ENCODE results near the gene OR51D1. TPM values are rescaled to one million over a fixed set of nuclear protein-coding genes. Genes with fewer than 3 reads are reported as not detected.

The OR51D1 gene, protein sequence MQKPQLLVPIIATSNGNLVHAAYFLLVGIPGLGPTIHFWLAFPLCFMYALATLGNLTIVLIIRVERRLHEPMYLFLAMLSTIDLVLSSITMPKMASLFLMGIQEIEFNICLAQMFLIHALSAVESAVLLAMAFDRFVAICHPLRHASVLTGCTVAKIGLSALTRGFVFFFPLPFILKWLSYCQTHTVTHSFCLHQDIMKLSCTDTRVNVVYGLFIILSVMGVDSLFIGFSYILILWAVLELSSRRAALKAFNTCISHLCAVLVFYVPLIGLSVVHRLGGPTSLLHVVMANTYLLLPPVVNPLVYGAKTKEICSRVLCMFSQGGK
- total RNA-seq (ENCODE audit: low replicate concordance) = not detected in 2 replicates
- long read RNA-seq = 0 reads

DNA sequence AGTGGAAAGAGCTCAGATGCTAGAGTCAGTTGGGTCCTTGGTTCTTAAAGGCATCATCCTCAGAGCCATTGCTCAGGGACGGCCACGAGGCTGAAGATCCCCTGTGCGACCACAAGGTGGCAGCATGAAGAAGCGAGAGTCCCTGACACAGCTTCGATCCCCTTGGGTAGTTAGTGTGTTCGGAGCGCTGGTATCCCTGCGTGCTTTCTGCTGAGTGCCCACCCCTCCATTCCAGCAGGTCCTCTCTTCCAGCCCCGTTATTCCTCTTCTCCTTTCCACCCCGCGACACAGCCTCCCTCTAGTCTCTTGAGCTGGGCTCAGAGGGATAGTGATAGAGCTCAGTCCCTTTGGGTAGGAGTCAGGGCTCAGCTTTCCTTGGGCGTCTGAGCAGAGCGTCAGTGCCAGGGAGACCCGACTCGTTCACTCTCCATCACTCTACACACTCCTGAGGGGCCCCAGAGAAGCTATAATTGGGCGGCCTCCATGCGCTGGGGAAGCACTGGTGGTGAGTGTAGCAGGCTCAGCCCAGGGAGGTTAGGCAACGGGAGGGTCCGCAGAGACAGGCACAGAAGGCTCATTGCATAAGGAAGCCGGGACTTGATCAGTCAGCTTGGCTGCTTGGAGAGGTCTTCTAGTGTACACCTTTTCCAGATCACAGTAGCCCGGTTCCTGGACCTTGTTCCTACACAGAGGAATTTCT, at the start of gene OR51D1:
OR51D1 (plus strand) TSS at position 516 of the 700 bp plus-strand sequence. CDS start 2,314 bp downstream, outside the sequence.
- TF ChIP-seq CTCF (conservative IDR thresholded peaks at IDR 0.05) = peak; percentile 92
- Mint-ChIP-seq H3K9me3 (no peaks in the 10 kb centered on the region), H3K4me3 (no peak within 1 kb of the TSS), H3K27me3 (peaks cover 5% of the 10 kb centered on the region), H3K27ac (no peak within 1 kb of the TSS), H3K4me1 (ENCODE audit: unreplicated experiment) (no peaks in the 10 kb centered on the region), H3K36me3 (no peaks in the 10 kb centered on the region)
- peak; percentile 75 for DNase-seq (ENCODE audit: extremely low spot score, unreplicated experiment)

DNA sequence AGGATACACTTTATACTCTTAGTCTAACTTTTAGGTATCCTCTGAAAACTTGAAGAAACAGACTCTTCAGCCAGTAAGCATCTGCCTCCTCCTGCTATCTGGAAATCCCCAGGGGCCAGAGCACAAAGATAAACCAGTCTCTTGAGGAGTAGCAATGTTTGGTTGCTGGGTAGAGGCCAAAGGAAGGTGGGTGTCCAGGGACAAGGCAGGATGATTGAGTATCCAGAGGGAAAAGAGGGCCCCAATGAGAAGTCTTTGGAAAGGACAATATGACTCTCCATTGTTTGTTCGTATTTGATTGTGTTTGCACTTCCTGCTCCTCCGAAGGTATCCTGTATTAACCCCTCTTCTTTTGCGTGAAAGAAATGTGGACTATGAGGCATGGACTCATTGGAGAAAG, 48.3 kb upstream of the OR51D1 start:
- H3K9me3 Mint-ChIP-seq = no peaks in the 10 kb centered on the region

GRCh38 chr11:4593739-4594138, 43.5 kb upstream of the OR51D1 start, which contains the start of gene OR52I1:
Gene OR52I1 (plus strand): TSS chr11:4594039. CDS start chr11:4594039, 0 bp downstream.
- no peak for TF ChIP-seq CTCF (conservative IDR thresholded peaks at IDR 0.05)
- Mint-ChIP-seq H3K27me3 (peaks cover 7% of the 10 kb centered on the region), H3K27ac (no peak within 1 kb of the TSS), H3K4me1 (ENCODE audit: unreplicated experiment) (no peaks in the 10 kb centered on the region), H3K4me3 (no peak within 1 kb of the TSS), H3K9me3 (no peaks in the 10 kb centered on the region), H3K36me3 (peaks cover 11% of the 10 kb centered on the region)
- no peak for DNase-seq (ENCODE audit: extremely low spot score, unreplicated experiment)

More for the DNA sequence above, 48.3 kb upstream of the OR51D1 start:
- DNase-seq (ENCODE audit: extremely low spot score, unreplicated experiment) = no peak
- no peak overlapping the region for H3K27ac Mint-ChIP-seq
- no peak for TF ChIP-seq CTCF (conservative IDR thresholded peaks at IDR 0.05)
- no peaks in the 10 kb centered on the region for H3K4me1 Mint-ChIP-seq (ENCODE audit: unreplicated experiment)
- H3K27me3 Mint-ChIP-seq = peaks cover 14% of the 10 kb centered on the region
- no peak overlapping the region for H3K4me3 Mint-ChIP-seq
- H3K36me3 Mint-ChIP-seq = no peaks in the 10 kb centered on the region

DNA sequence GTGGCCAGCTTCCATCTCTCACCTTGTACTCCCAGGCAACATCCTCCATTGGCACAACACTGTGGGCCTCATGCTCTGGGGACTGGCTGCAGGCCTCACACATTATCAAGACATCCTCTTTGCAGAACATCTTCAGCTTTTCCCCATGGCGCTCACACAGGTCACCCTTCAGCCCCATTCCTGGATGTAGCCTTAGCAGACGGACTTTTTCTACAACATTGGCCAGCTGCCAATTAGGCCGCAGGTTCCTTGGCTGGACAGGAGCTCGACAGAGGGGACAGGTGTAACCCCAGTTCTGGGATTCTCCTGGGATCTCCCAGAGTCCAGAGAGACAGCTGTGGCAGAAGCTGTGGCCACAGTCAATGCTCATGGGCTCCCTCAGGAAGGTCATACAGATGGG, 32.2 kb upstream of the OR51D1 start:
- H3K4me3 Mint-ChIP-seq = no peak overlapping the region
- no peak for TF ChIP-seq CTCF (conservative IDR thresholded peaks at IDR 0.05)
- peaks cover 14% of the 10 kb centered on the region for H3K4me1 Mint-ChIP-seq (ENCODE audit: unreplicated experiment)
- DNase-seq (ENCODE audit: extremely low spot score, unreplicated experiment) = no peak
- H3K36me3 Mint-ChIP-seq = peaks cover 23% of the 10 kb centered on the region
- H3K27ac Mint-ChIP-seq = no peak overlapping the region
- no peaks in the 10 kb centered on the region for H3K9me3 Mint-ChIP-seq
- H3K27me3 Mint-ChIP-seq = no peaks in the 10 kb centered on the region

- Mint-ChIP-seq H3K9me3 (no peaks in the 10 kb centered on the region), H3K4me1 (ENCODE audit: unreplicated experiment) (peaks cover 14% of the 10 kb centered on the region), H3K36me3 (peaks cover 15% of the 10 kb centered on the region), H3K4me3 (peak overlapping the region; percentile 91), H3K27ac (peak overlapping the region; percentile 57), H3K27me3 (peaks cover 4% of the 10 kb centered on the region)
- no peak for DNase-seq (ENCODE audit: extremely low spot score, unreplicated experiment)
- no peak for TF ChIP-seq CTCF (conservative IDR thresholded peaks at IDR 0.05)
Observed at GRCh38 chr11:4606231-4607015, 30.9 kb upstream of the OR51D1 start.

Measured in type B pancreatic cell (in vitro differentiated cells).